ENCODE data around the gene CENPL. TPM values are rescaled to one million over a fixed set of nuclear protein-coding genes. Genes with fewer than 3 reads are reported as not detected.

Gene CENPL
- total RNA-seq, 1 experiment from 2014 or later: 30.3 TPM

DNA sequence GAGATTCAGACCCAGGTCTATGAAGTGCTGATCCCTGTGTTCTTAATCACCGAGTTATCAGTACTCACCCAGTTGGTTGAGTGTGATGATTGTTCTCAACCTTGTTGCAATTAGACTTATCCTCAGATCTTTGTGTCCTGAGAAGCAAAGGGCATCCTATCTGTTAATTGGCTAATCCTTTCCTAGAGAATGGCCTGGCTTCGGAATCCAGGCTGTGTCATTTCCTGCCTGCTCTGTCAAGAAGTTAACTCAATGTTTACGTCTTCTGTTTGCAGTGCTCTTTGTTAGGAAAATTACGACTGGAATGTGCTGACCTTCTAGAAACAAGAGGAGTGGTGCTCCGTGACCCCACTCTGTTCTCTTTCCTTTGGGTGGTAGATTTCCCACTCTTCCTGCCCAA is 28.4 kb upstream of the CENPL start:
- TF ChIP-seq CTCF (IDR thresholded peaks at IDR 0.05; ENCODE audit: unreplicated experiment): no peak
- Mint-ChIP-seq H3K4me1 (ENCODE audit: low read depth, unreplicated experiment) (no peaks in the 10 kb centered on the region), H3K9me3 (ENCODE audit: low read depth, unreplicated experiment) (no peaks in the 10 kb centered on the region), H3K27ac (ENCODE audit: unreplicated experiment) (no peak overlapping the region), H3K36me3 (ENCODE audit: insufficient read depth, unreplicated experiment) (peaks cover 44% of the 10 kb centered on the region), H3K27me3 (ENCODE audit: unreplicated experiment) (no peaks in the 10 kb centered on the region), H3K4me3 (ENCODE audit: low read depth, unreplicated experiment) (no peak overlapping the region)
- intact Hi-C loops (cut with micrococcal nuclease; ENCODE audit: unreplicated experiment): no loop called here
- no TSS peak for BruUV-seq (replicated peaks)
- DNase-seq: no peak
- CTCF ChIA-PET: no interaction called here

DNA sequence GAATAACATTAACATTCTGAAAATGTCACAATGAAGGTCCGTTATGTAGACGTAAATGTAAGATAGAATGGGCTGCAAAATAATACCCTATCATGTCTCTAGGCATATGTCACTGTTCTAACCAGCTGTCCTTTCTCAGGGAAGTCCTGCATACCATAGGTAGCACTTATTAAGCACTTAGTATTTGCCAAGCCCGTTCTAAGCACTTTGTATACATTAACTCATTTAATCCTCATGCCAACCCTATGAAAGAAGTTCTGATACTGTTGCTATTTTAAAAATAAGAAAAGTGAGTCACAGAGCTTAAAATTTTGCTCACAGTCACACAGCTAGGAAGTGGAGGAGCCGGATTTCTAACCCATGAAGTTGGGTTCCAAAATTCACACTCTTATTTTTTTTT is 27.4 kb upstream of the CENPL start:
- BruUV-seq (replicated peaks): no TSS peak
- intact Hi-C loops (cut with micrococcal nuclease; ENCODE audit: unreplicated experiment): no loop called here
- CTCF ChIA-PET: no interaction called here
- Mint-ChIP-seq H3K27ac (ENCODE audit: unreplicated experiment) (no peak overlapping the region), H3K4me3 (ENCODE audit: low read depth, unreplicated experiment) (no peak overlapping the region), H3K9me3 (ENCODE audit: low read depth, unreplicated experiment) (no peaks in the 10 kb centered on the region), H3K4me1 (ENCODE audit: low read depth, unreplicated experiment) (no peaks in the 10 kb centered on the region), H3K36me3 (ENCODE audit: insufficient read depth, unreplicated experiment) (peaks cover 36% of the 10 kb centered on the region), H3K27me3 (ENCODE audit: unreplicated experiment) (no peaks in the 10 kb centered on the region)
- no peak for TF ChIP-seq CTCF (IDR thresholded peaks at IDR 0.05; ENCODE audit: unreplicated experiment)
- no peak for DNase-seq

- Mint-ChIP-seq H3K4me1 (ENCODE audit: low read depth, unreplicated experiment) (no peaks in the 10 kb centered on the region), H3K36me3 (ENCODE audit: insufficient read depth, unreplicated experiment) (peaks cover 31% of the 10 kb centered on the region), H3K27ac (ENCODE audit: unreplicated experiment) (no peak overlapping the region), H3K9me3 (ENCODE audit: low read depth, unreplicated experiment) (no peaks in the 10 kb centered on the region), H3K27me3 (ENCODE audit: unreplicated experiment) (no peaks in the 10 kb centered on the region), H3K4me3 (ENCODE audit: low read depth, unreplicated experiment) (no peak overlapping the region)
- TF ChIP-seq CTCF (IDR thresholded peaks at IDR 0.05; ENCODE audit: unreplicated experiment): no peak
- BruUV-seq (replicated peaks): no TSS peak
- intact Hi-C loops (cut with micrococcal nuclease; ENCODE audit: unreplicated experiment): no loop called here
- CTCF ChIA-PET: no interaction called here
- DNase-seq: no peak
Measured at GRCh38 chr1:173832748-173833147, 8.1 kb upstream of the CENPL start.

DNA sequence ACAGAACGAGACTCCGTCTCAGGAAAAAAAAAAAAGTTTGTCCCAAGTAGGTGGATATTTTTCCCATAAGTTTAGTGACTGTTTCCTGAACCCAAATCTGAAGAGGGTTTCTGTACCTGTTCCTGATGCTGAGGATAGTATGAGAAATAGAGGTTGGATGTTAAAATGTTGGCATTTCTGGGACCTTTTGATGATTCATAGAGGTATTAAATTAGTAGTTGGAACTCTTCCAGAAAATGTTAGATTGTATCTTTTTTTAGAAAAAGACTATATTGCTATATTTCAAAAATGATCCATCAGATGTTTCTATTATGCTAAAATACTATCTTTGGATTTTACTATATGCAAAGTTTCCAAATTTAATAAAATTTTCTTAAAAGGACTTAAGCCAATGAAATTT is 2.9 kb upstream of the CENPL start:
- TF ChIP-seq CTCF (IDR thresholded peaks at IDR 0.05; ENCODE audit: unreplicated experiment): no peak
- Mint-ChIP-seq H3K27ac (ENCODE audit: unreplicated experiment) (no peak overlapping the region), H3K9me3 (ENCODE audit: low read depth, unreplicated experiment) (no peaks in the 10 kb centered on the region), H3K27me3 (ENCODE audit: unreplicated experiment) (no peaks in the 10 kb centered on the region), H3K4me1 (ENCODE audit: low read depth, unreplicated experiment) (peaks cover 12% of the 10 kb centered on the region), H3K36me3 (ENCODE audit: insufficient read depth, unreplicated experiment) (peaks cover 51% of the 10 kb centered on the region), H3K4me3 (ENCODE audit: low read depth, unreplicated experiment) (no peak overlapping the region)
- intact Hi-C loops (cut with micrococcal nuclease; ENCODE audit: unreplicated experiment): no loop called here
- no TSS peak for BruUV-seq (replicated peaks)
- no peak for DNase-seq
- CTCF ChIA-PET: interaction anchor here (0.6 to 0.7 kb wide), 2 partner anchors 108 to 279 kb away, joined by 3 read pairs; no protein-coding TSS in a partner anchor

Data from Calu3 (cell line).